ENCODE data around the gene C1orf198.

The C1orf198 gene

GRCh38 chr1:230831771-230832170, 36.5 kb downstream of the C1orf198 start:
- H4K20me1 ChIP-seq (ENCODE audit: insufficient read depth, low read length): no peaks in the 10 kb centered on the region
- 0 out of 2 replicates have a peak, but pooled peaks cover 3% of the 10 kb centered on the region for H3K27me3 ChIP-seq (ENCODE audit: low read depth, low read length)
- no peak for TF ChIP-seq CTCF (IDR thresholded peaks at IDR 0.05; ENCODE audit: low read depth, low read length)
- TF ChIP-seq EZH2phosphoT487 (IDR thresholded peaks at IDR 0.05; ENCODE audit: low read depth): no peak
- H3K4me3 ChIP-seq (ENCODE audit: low read length): no peak overlapping the region
- H3K4me1 ChIP-seq (ENCODE audit: low read length): no peaks in the 10 kb centered on the region
- H3K4me2 ChIP-seq (ENCODE audit: low read length): no peak overlapping the region
- H3K36me3 ChIP-seq (replicated peaks; ENCODE audit: low read depth, low read length): no peaks in the 10 kb centered on the region
- no peaks in the 10 kb centered on the region; the same call in 1 of the 2 replicates for H3K9me3 ChIP-seq (ENCODE audit: insufficient read depth, low read length)
- H3K79me2 ChIP-seq (ENCODE audit: low read length): no peaks in the 10 kb centered on the region
- no peak overlapping the region for H2AFZ ChIP-seq (ENCODE audit: low read depth, low read length)
- H3K27ac ChIP-seq (ENCODE audit: low read length): no peak overlapping the region
- no peak overlapping the region for H3K9ac ChIP-seq (ENCODE audit: low read length)

- no peaks in the 10 kb centered on the region for H3K4me1 ChIP-seq (ENCODE audit: low read length)
- no peak overlapping the region for H3K9ac ChIP-seq (ENCODE audit: low read length)
- H3K4me3 ChIP-seq (ENCODE audit: low read length): no peak overlapping the region
- H4K20me1 ChIP-seq (ENCODE audit: insufficient read depth, low read length): no peaks in the 10 kb centered on the region
- no peaks in the 10 kb centered on the region for H3K36me3 ChIP-seq (replicated peaks; ENCODE audit: low read depth, low read length)
- no peak overlapping the region for H2AFZ ChIP-seq (ENCODE audit: low read depth, low read length)
- H3K27me3 ChIP-seq (ENCODE audit: low read depth, low read length): 0 out of 2 replicates have a peak, but pooled peaks cover 3% of the 10 kb centered on the region
- H3K79me2 ChIP-seq (ENCODE audit: low read length): no peaks in the 10 kb centered on the region
- no peak for TF ChIP-seq EZH2phosphoT487 (IDR thresholded peaks at IDR 0.05; ENCODE audit: low read depth)
- no peak for TF ChIP-seq CTCF (IDR thresholded peaks at IDR 0.05; ENCODE audit: low read depth, low read length)
- no peak overlapping the region for H3K4me2 ChIP-seq (ENCODE audit: low read length)
- no peaks in the 10 kb centered on the region; the same call in 1 of the 2 replicates for H3K9me3 ChIP-seq (ENCODE audit: insufficient read depth, low read length)
- no peak overlapping the region for H3K27ac ChIP-seq (ENCODE audit: low read length)
Observed at GRCh38 chr1:230828421-230828820, 39.9 kb downstream of the C1orf198 start.

- Histone ChIP-seq H3K4me3 (ENCODE audit: low read length) (no peak overlapping the region), H3K9me3 (ENCODE audit: insufficient read depth, low read length) (no peaks in the 10 kb centered on the region; the same call in 1 of the 2 replicates), H3K27ac (ENCODE audit: low read length) (no peak overlapping the region), H3K27me3 (ENCODE audit: low read depth, low read length) (0 out of 2 replicates have a peak, but pooled peaks cover 3% of the 10 kb centered on the region), H3K4me2 (ENCODE audit: low read length) (no peak overlapping the region), H2AFZ (ENCODE audit: low read depth, low read length) (no peak overlapping the region), H4K20me1 (ENCODE audit: insufficient read depth, low read length) (no peaks in the 10 kb centered on the region), H3K4me1 (ENCODE audit: low read length) (no peaks in the 10 kb centered on the region), H3K36me3 (replicated peaks; ENCODE audit: low read depth, low read length) (no peaks in the 10 kb centered on the region), H3K79me2 (ENCODE audit: low read length) (no peaks in the 10 kb centered on the region), H3K9ac (ENCODE audit: low read length) (no peak overlapping the region)
- TF ChIP-seq CTCF (IDR thresholded peaks at IDR 0.05; ENCODE audit: low read depth, low read length) (no peak), EZH2phosphoT487 (IDR thresholded peaks at IDR 0.05; ENCODE audit: low read depth) (no peak)
Observed at GRCh38 chr1:230827801-230828200, 40.5 kb downstream of the C1orf198 start.

GRCh38 chr1:230827081-230827681, 41.1 kb downstream of the C1orf198 start:
- Histone ChIP-seq H3K27me3 (ENCODE audit: low read depth, low read length) (0 out of 2 replicates have a peak, but pooled peaks cover 3% of the 10 kb centered on the region), H2AFZ (ENCODE audit: low read depth, low read length) (no peak overlapping the region), H3K4me1 (ENCODE audit: low read length) (no peaks in the 10 kb centered on the region), H3K4me2 (ENCODE audit: low read length) (no peak overlapping the region), H3K36me3 (replicated peaks; ENCODE audit: low read depth, low read length) (no peaks in the 10 kb centered on the region), H3K79me2 (ENCODE audit: low read length) (no peaks in the 10 kb centered on the region), H3K4me3 (ENCODE audit: low read length) (no peak overlapping the region), H3K9ac (ENCODE audit: low read length) (no peak overlapping the region), H4K20me1 (ENCODE audit: insufficient read depth, low read length) (no peaks in the 10 kb centered on the region), H3K9me3 (ENCODE audit: insufficient read depth, low read length) (no peaks in the 10 kb centered on the region; the same call in 1 of the 2 replicates), H3K27ac (ENCODE audit: low read length) (no peak overlapping the region)
- no peak for TF ChIP-seq CTCF (IDR thresholded peaks at IDR 0.05; ENCODE audit: low read depth, low read length)
- no peak for TF ChIP-seq EZH2phosphoT487 (IDR thresholded peaks at IDR 0.05; ENCODE audit: low read depth)
